SK-N-SH (cell line): ENCODE data around the gene MGAT5. TPM values are rescaled to one million over a fixed set of nuclear protein-coding genes. Genes with fewer than 3 reads are reported as not detected.

Experiments used
- CTCF ChIA-PET: fragments of 300-600, 350-600 bp; formaldehyde crosslinking; extraction: SDS; loops from one replicate; lab custom pipeline; 2021; lab: Yijun Ruan, JAX
- POLR2A ChIA-PET: fragments of 350-600 bp; sonication (Branson Sonifier 250); formaldehyde crosslinking; extraction: SDS; loops from one replicate; lab custom pipeline; 2020; ENCODE audit warnings: antibody characterized with exemption, inconsistent platforms; lab: Yijun Ruan, JAX
- DNase-seq: peaks from one replicate; pipeline ENCODE4 v3.0.0; 2012
- H2AFZ ChIP-seq: fragments of 200-600 bp; sonication (generic); 2 replicates; pipeline ENCODE4 v1.8.1; 2016; ENCODE audit warnings: antibody characterized with exemption, mild to moderate bottlenecking, low read depth
- H3F3A ChIP-seq: fragments of 200-600 bp; sonication (generic); replicated peaks from 2 replicates; pipeline ENCODE3; 2016; ENCODE audit warnings: antibody characterized with exemption, mild to moderate bottlenecking; ENCODE audit not compliant: insufficient read depth
- H3K27ac ChIP-seq, 2 experiments: fragments of 200-500 bp in 1 of 2; fragments of 200-600 bp in 1 of 2; sonication (Bioruptor generic) in 1 of 2; sonication (generic), shearing (Covaris generic) in 1 of 2; 2 replicates each; pipeline versions ENCODE4 v1.5.1 to v1.6.1; 2014 to 2016; ENCODE audit warnings: low read depth in 2 of 2, inconsistent platforms in 1 of 2, low read length in 1 of 2, mild to moderate bottlenecking in 1 of 2, mixed read lengths in 1 of 2
- H3K27me3 ChIP-seq: fragments of 200-600 bp; sonication (generic), shearing (Covaris generic); 2 replicates; pipeline ENCODE4 v1.6.1; 2016; ENCODE audit warnings: mixed run types; ENCODE audit not compliant: insufficient read depth
- H3K36me3 ChIP-seq, 2 experiments: fragments of 200-500 bp in 1 of 2; fragments of 200-600 bp in 1 of 2; sonication (Bioruptor generic) in 1 of 2; sonication (generic) in 1 of 2; replicated peaks in 1 of 2; 2 replicates each; pipeline versions ENCODE3 to v1.5.1; 2014 to 2016; ENCODE audit warnings: low read length in 1 of 2, mild to moderate bottlenecking in 1 of 2; ENCODE audit not compliant: insufficient read depth in 2 of 2, control insufficient read depth in 1 of 2
- H3K4me1 ChIP-seq, 2 experiments: fragments of 200-500 bp in 1 of 2; fragments of 200-600 bp in 1 of 2; sonication (Bioruptor generic) in 1 of 2; sonication (generic), shearing (Covaris generic) in 1 of 2; 2 replicates each; pipeline versions ENCODE4 v1.5.1 to v1.6.1; 2014 to 2016; ENCODE audit warnings: low read depth in 1 of 2, low read length in 1 of 2, mixed run types in 1 of 2; ENCODE audit not compliant: insufficient read depth in 2 of 2, control insufficient read depth in 1 of 2
- H3K4me2 ChIP-seq: fragments of 200-600 bp; sonication (generic), shearing (Covaris generic); 2 replicates; pipeline ENCODE4 v1.6.1; 2017; ENCODE audit warnings: mixed run types
- H3K4me3 ChIP-seq, 2 experiments: fragments of 200-500 bp in 1 of 2; fragments of 200-600 bp in 1 of 2; sonication (Bioruptor generic) in 1 of 2; sonication (generic), shearing (Covaris generic) in 1 of 2; 2 replicates each; pipeline versions ENCODE4 v1.5.1 to v1.8.1; 2014 to 2016; ENCODE audit warnings: low read depth in 2 of 2, inconsistent platforms in 1 of 2, low read length in 1 of 2, mild to moderate bottlenecking in 1 of 2, mixed read lengths in 1 of 2, moderate library complexity in 1 of 2
- H3K79me2 ChIP-seq: fragments of 200-600 bp; sonication (generic); 2 replicates; pipeline ENCODE4 v1.8.1; 2017; ENCODE audit warnings: mild to moderate bottlenecking; ENCODE audit not compliant: insufficient read depth
- H3K9ac ChIP-seq: fragments of 200-600 bp; sonication (generic); 2 replicates; pipeline ENCODE4 v1.6.1; 2017; ENCODE audit warnings: mixed run types
- H3K9me2 ChIP-seq: fragments of 200-600 bp; sonication (generic); 2 replicates; pipeline ENCODE4 v1.6.1; 2017; ENCODE audit warnings: mixed run types
- H3K9me3 ChIP-seq: fragments of 200-600 bp; sonication (generic); 2 replicates; pipeline ENCODE4 v1.6.1; 2017; ENCODE audit warnings: mixed run types, mild to moderate bottlenecking, moderate library complexity
- H4K20me1 ChIP-seq: fragments of 200-600 bp; sonication (generic); 2 replicates; pipeline ENCODE4 v1.6.1; 2017; ENCODE audit warnings: mild to moderate bottlenecking, mixed run types; ENCODE audit not compliant: insufficient read depth
- CHD2 ChIP-seq: fragments of 150-350 bp; IDR thresholded peaks from 2 replicates; pipeline ENCODE4 v1.6.1; 2018; ENCODE audit warnings: low read length; ENCODE audit not compliant: partially characterized antibody
- EP300 ChIP-seq, 2 experiments: IDR thresholded peaks; 2 replicates each; pipeline versions ENCODE4 v1.4.0 to v1.6.1; 2012; ENCODE audit warnings: borderline replicate concordance in 1 of 2, low read depth in 1 of 2, low read length in 1 of 2
- EZH2phosphoT487 ChIP-seq: fragments of 200-600 bp; sonication (generic); IDR thresholded peaks from 2 replicates; pipeline ENCODE4 v1.6.1; 2017; ENCODE audit warnings: low read depth, mixed run types, mild to moderate bottlenecking, antibody characterized with exemption, moderate library complexity, borderline replicate concordance
- FOXM1 ChIP-seq: IDR thresholded peaks from 2 replicates; pipeline ENCODE4 v1.4.0; 2012; ENCODE audit warnings: low read depth, mild to moderate bottlenecking
- GABPA ChIP-seq: IDR thresholded peaks from 2 replicates; pipeline ENCODE4 v1.4.0; 2012; ENCODE audit warnings: low read depth, mild to moderate bottlenecking
- GATA2 ChIP-seq: sonication (generic); formaldehyde crosslinking; IDR thresholded peaks from 2 replicates; pipeline ENCODE4 v1.5.0; 2020; ENCODE audit warnings: mild to moderate bottlenecking, missing genetic modification reagents
- JUND ChIP-seq: IDR thresholded peaks from 2 replicates; pipeline ENCODE4 v1.4.0; 2012
- MXI1 ChIP-seq: IDR thresholded peaks from 2 replicates; pipeline ENCODE4 v1.6.1; 2012; ENCODE audit warnings: mild to moderate bottlenecking, low read depth, low read length, improper control_type of control experiment
- NFIC ChIP-seq: IDR thresholded peaks from 2 replicates; pipeline ENCODE4 v1.4.0; 2012; ENCODE audit warnings: borderline replicate concordance
- NRF1 ChIP-seq: IDR thresholded peaks from 2 replicates; pipeline ENCODE4 v1.6.1; 2012; ENCODE audit warnings: low read depth, mild to moderate bottlenecking, low read length
- POLR2AphosphoS5 ChIP-seq: IDR thresholded peaks from 2 replicates; pipeline ENCODE4 v1.6.1; 2012; ENCODE audit warnings: low read depth, low read length
- RCOR1 ChIP-seq: fragments of 150-350 bp; IDR thresholded peaks from 2 replicates; pipeline ENCODE4 v1.6.1; 2017; ENCODE audit warnings: antibody characterized with exemption, low read length
- RFX5 ChIP-seq: IDR thresholded peaks from 2 replicates; pipeline ENCODE4 v1.6.1; 2012; ENCODE audit warnings: mild to moderate bottlenecking, improper control_type of control experiment, low read length
- RXRA ChIP-seq: IDR thresholded peaks from 2 replicates; pipeline ENCODE4 v1.4.0; 2012; ENCODE audit warnings: low read depth, mild to moderate bottlenecking, borderline replicate concordance
- SMC3 ChIP-seq: IDR thresholded peaks from 2 replicates; pipeline ENCODE4 v1.6.1; 2012; ENCODE audit warnings: low read depth, low read length, improper control_type of control experiment
- TAF1 ChIP-seq: IDR thresholded peaks from 2 replicates; pipeline ENCODE4 v1.6.1; 2012; ENCODE audit warnings: low read depth, mild to moderate bottlenecking, low read length, moderate library complexity, borderline replicate concordance
- TCF12 ChIP-seq: IDR thresholded peaks from 2 replicates; pipeline ENCODE4 v1.4.0; 2012
- TEAD4 ChIP-seq: IDR thresholded peaks from 2 replicates; pipeline ENCODE4 v1.4.0; 2012; ENCODE audit warnings: mild to moderate bottlenecking, borderline replicate concordance; ENCODE audit not compliant: insufficient read depth
- USF2 ChIP-seq: fragments of 150-350 bp; IDR thresholded peaks from 2 replicates; pipeline ENCODE4 v1.6.1; 2017; ENCODE audit warnings: antibody characterized with exemption, low read length, low read depth, borderline replicate concordance
- WGBS: methylation state at CpG from one replicate; pipeline ENCODE4 v1.1.6; 2017; ENCODE audit warnings: low lambda C conversion rate; 5-methylcytosine and 5-hydroxymethylcytosine counted together
- polyA plus RNA-seq, 3 experiments: library from polyadenylated mRNA; depleted of rRNA; stranded (reverse); fragments of >200 nt; gene quantifications; 2 replicates each; pipeline ENCODE4 v1.2.3, GENCODE V29; 2012
- TF ChIP-seq, protein P1 (sequence below): IDR thresholded peaks from 2 replicates; pipeline ENCODE4 v1.4.0; 2012; ENCODE audit warnings: low read depth, borderline replicate concordance
- TF ChIP-seq, protein P2 (sequence below): IDR thresholded peaks from 2 replicates; pipeline ENCODE4; 2012

The MGAT5 gene
- polyA plus RNA-seq, 1 of the 3 experiments (the other 2 are of a cell fraction): 18.2 TPM

- POLR2A ChIA-PET: no interaction called here
- 94% methylated on average over 5 of the region's 5 CpGs for WGBS
- TF ChIP-seq EP300 (IDR thresholded peaks at IDR 0.05; ENCODE audit: borderline replicate concordance in 1 of 2, low read depth in 1 of 2, low read length in 1 of 2) (no peak), FOXM1 (no peak), USF2 (no peak), EZH2phosphoT487 (no peak), RCOR1 (no peak), TCF12 (no peak), CHD2 (no peak), TAF1 (no peak), RXRA (no peak), MXI1 (no peak), JUND (no peak), GABPA (no peak), GATA2 (no peak), NFIC (no peak), NRF1 (no peak), POLR2AphosphoS5 (no peak), SMC3 (no peak)
- TF ChIP-seq, protein P1, sequence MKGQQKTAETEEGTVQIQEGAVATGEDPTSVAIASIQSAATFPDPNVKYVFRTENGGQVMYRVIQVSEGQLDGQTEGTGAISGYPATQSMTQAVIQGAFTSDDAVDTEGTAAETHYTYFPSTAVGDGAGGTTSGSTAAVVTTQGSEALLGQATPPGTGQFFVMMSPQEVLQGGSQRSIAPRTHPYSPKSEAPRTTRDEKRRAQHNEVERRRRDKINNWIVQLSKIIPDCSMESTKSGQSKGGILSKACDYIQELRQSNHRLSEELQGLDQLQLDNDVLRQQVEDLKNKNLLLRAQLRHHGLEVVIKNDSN: no peak
These were observed 14.4 kb downstream of the MGAT5 start for GRCh38 chr2:134268265-134268664.

DNA sequence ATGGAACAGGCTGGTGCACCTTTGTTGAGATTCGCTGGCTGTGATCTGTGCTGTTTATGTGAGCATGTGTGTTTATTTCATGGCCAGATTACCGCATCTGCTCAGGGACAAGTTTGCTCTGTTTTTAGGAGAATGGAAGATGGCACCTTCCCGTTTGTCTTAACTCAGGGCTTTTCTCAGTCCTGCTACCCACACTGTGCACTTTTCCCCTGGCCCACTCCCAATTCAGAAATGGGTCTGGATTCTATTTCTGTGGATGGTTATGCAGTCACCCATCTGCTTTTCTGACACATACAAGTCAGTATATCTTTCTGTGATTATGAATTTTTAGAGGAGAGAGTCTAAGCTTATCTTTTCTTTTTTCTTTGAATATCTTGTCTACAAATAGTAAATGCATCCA lies 15.4 kb downstream of the MGAT5 start:
- TF ChIP-seq TEAD4 (no peak), RFX5 (no peak), TCF12 (no peak), SMC3 (no peak)
- TF ChIP-seq, protein P2, sequence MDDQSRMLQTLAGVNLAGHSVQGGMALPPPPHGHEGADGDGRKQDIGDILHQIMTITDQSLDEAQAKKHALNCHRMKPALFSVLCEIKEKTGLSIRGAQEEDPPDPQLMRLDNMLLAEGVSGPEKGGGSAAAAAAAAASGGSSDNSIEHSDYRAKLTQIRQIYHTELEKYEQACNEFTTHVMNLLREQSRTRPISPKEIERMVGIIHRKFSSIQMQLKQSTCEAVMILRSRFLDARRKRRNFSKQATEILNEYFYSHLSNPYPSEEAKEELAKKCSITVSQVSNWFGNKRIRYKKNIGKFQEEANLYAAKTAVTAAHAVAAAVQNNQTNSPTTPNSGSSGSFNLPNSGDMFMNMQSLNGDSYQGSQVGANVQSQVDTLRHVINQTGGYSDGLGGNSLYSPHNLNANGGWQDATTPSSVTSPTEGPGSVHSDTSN: no peak
- Histone ChIP-seq H3K79me2 (peaks cover 7% of the 10 kb centered on the region; the same call in 1 of the 2 replicates), H3K27ac (no peak overlapping the region; a peak in 1 of 4 replicates), H3K9me2 (no peaks in the 10 kb centered on the region), H3K9ac (no peak overlapping the region), H3K4me1 (peaks cover 0 to 28% of the 10 kb centered on the region in 2 experiments; a peak in 2 of 4 replicates), H3K27me3 (no peaks in the 10 kb centered on the region), H2AFZ (no peak overlapping the region), H3F3A (no peaks in the 10 kb centered on the region), H3K36me3 (peaks cover 0 to 6% of the 10 kb centered on the region in 2 experiments), H3K4me3 (no peak overlapping the region), H4K20me1 (no peaks in the 10 kb centered on the region), H3K4me2 (no peak overlapping the region), H3K9me3 (no peaks in the 10 kb centered on the region)
- POLR2A ChIA-PET: no interaction called here
- no peak for DNase-seq
- CTCF ChIA-PET: interaction anchor here (1.0 to 2.6 kb wide), 5 partner anchors 11 to 382 kb away, joined by 3 to 9 read pairs (median 3); no protein-coding TSS in a partner anchor
- 95% methylated on average over 3 of the region's 3 CpGs for WGBS

More at GRCh38 chr2:134268265-134268664, 14.4 kb downstream of the MGAT5 start:
- Histone ChIP-seq H4K20me1 (no peaks in the 10 kb centered on the region), H3K4me1 (peaks cover 0 to 26% of the 10 kb centered on the region in 2 experiments; a peak in 2 of 4 replicates), H3K9ac (no peak overlapping the region), H3K4me2 (no peak overlapping the region), H3K4me3 (no peak overlapping the region), H3K36me3 (peaks cover 0 to 6% of the 10 kb centered on the region in 2 experiments), H3K27me3 (no peaks in the 10 kb centered on the region), H3K9me3 (no peaks in the 10 kb centered on the region), H3F3A (no peaks in the 10 kb centered on the region), H2AFZ (no peak overlapping the region), H3K79me2 (peaks cover 7% of the 10 kb centered on the region; the same call in 1 of the 2 replicates), H3K9me2 (no peaks in the 10 kb centered on the region), H3K27ac (no peak overlapping the region; a peak in 1 of 4 replicates)
- CTCF ChIA-PET: interaction anchor here (1.0 kb wide), 1 partner anchor 144 kb away, joined by 3 read pairs; no protein-coding TSS in a partner anchor
- no peak for DNase-seq
